Activated effector memory CD4-positive, alpha-beta T cell treated with anti-CD3 and anti-CD28 coated beads, Interleukin-2, amount 50 U/mL, for 16 hours (primary cell): Measurements from ENCODE around the gene IL36B.
A peak's percentile ranks its signal among the peaks of the same experiment; 100 is the strongest.
"Not testable (repeated sequence)": the region's sequence is repeated elsewhere in the genome, so short reads cannot be mapped to it uniquely, and the experiment has no call there.

Source experiments
- DNase-seq: peaks from one replicate; pipeline ENCODE4 v3.0.0-alpha.2; 2020

The IL36B gene

DNA sequence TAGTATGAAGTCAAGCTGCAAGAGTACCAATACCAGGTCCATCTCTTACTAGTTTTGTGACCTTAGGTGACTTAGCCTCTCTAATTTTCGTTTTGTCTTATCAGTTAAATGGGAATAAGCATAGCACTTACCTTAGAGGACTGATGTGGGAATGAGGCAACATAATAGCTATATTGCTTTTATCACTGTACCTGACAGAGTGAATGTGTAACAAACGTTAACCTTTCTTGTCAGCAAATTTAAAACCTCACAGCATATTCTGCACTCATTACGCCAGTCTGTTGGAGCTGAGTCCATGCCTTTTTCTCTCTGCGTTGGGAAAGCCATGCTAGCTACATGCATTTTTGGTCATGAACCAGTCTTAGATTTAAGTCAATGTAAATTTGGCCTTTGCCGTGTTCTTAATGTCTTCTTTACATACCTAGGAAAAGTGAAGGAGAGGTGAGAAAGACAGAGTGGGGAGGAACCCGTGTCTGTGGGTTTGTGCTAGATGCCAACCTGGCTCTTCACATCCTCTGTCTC, at the start of gene IL36B:
IL36B (minus strand) TSS at position 472 of the 522 bp plus-strand sequence.
- no peak for DNase-seq

DNA sequence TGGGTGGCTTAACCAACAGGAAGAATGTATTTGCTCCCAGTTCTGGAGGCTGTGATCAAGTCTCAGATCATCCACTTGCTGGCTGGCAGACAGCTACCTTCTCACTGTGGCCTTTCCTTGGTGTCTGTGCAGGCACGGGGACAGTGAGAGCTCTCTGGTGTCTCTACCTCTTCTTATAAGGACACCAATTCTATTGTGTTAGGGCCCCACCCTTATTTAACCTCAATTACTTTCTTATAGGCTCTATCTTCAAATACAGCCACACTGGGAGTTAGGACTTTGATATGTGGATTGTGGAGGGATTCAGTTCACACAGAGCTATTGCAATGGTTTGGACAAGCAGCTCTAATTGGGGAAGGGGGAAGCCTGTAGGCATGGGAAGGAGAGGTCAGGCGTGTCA, 49.5 kb upstream of the IL36B start:
- no peak for DNase-seq

DNA sequence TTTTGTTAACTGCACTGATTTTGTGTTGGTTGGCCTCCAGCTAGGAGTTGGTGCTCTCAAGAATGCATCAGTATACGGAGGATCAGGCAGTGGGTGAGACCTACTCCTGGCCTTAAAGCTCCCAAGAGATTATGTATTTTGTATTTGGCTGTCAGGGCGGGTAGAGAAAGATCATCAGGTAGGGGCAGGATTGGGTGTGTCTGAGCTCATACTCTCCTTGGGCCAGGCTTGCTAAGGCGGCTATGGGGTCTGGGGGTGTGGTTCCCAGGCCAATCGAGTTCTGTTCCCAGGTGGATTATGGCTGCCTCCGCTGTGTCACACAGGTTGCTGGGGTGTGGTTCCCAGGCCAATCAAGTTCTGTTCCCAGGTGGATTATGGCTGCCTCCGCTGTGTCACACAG, 45.9 kb upstream of the IL36B start:
- DNase-seq = no peak

DNA sequence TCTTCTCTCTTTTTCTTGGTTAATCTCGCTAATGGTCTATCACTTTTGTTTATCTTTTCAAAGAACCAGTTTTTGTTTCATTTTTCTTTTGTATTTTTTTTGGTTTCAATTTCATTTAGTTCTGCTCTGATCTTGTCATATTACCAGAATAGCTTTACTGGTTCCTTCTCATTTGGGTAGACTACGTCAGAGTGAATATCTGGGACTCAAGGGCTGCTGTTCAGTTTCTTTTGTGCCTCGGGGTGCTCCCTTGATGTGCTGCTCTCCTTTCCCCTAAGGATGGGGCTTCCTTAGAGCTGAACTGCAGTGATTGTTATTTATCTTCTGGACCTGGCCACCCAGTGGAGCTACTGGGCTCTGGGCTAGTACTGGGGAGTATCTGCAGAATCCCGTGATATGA, 45.4 kb upstream of the IL36B start:
- DNase-seq = peak; percentile 64

DNA sequence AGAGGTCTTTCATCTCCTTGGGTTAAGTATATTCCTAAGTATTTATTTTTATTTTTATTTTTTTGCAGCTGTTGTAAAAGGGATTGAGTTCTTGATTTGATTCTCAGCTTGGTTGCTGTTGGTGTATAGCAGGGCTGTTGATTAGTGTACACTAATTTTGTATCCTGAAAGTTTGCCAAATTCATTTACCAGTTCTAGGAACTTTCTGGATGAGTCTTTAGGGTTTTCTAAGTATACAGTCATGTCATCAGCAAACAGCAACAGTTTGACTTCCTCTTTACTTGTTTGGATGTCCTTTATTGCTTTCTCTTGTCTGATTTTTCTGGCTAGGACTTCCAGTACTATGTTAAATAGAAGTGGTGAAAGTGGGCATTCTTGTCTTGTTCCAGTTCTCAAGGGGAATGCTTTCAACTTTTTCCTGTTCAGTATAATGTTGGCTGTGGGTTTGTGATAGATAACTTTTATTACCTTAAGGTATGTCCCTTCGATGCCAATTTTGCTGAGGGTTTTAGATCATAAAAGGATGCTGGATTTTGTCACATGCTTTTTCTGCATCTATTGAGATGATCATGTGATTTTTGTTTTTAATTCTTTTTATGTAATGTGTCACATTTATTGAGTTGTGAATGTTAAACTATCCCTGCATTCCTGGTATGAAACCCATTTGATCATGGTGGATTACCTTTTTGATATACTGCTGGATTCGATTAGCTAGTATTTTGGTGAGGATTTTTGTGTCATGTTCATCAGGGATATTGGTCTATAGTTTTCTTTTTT, 44.4 kb upstream of the IL36B start:
- not testable (repeated sequence) for DNase-seq

DNA sequence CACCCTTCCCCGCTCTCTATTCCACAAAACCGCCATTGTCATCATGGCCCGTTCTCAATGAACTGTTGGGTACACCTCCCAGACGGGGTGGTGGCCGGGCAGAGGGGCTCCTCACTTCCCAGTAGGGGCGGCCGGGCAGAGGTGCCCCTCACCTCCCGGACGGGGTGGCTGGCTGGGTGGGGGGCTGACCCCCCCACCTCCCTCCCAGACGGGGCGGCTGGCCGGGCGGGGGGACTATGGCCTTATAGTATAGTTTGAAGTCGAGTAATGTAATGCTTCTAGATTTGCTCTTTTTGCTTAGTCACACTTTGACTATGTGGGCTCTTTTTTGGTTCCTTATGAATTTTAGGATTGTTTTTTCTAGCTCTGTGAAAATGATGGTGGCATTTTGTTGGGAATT, 43.6 kb upstream of the IL36B start:
- not testable (repeated sequence) for DNase-seq

DNA sequence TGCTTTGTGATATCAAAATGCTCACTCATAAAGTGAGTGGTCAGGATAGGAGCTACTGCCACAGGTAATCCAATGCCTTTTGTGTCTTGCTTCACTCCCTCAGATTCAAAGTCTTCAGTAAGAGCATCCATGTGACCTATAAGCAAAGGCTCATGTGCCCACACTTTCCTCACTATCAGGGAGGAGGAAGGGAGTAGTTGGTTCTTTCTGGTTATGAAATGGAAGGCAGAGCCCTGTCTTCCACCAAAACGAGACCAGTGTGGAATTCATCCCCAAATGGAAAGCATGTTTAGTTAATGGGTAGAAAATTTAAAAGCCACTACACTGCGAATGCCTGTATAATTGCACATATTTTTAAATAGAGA, 40.9 kb upstream of the IL36B start:
- no peak for DNase-seq

DNA sequence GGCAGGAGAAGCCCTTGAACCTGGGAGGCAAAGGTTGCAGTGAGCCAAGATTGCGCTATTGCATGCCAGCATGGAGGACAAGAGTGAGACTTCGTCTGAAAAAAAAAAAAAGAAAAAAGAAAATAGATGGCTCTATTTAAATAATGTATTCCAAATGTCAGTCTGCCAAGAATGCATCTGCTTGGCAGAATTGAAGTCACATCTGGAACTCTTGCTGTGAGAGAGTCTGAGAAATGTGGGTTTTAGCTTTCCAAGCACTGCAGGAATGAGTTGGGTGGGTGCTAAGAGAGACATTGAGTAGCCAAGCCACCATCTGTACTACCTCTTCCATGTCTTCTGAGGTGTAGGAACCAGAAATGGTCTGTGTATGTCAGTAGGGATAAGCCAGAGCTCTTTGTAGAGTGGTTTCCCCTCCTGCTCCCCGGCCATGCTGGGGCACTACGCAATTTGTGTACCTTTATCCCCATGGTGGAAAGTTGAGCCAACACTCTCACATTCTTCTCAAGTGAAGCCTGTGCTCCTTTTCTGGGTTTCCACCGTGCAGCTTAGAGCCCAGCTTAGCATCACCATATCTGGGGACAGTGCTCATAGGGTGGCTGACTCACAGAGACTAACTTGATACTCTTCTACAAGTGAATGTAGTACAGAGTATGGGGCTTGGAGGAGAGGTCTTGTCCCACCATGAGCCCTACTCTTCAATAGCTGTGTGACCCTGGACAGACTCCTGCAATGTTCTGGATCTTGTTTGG, 40.4 kb upstream of the IL36B start:
- no peak for DNase-seq

DNA sequence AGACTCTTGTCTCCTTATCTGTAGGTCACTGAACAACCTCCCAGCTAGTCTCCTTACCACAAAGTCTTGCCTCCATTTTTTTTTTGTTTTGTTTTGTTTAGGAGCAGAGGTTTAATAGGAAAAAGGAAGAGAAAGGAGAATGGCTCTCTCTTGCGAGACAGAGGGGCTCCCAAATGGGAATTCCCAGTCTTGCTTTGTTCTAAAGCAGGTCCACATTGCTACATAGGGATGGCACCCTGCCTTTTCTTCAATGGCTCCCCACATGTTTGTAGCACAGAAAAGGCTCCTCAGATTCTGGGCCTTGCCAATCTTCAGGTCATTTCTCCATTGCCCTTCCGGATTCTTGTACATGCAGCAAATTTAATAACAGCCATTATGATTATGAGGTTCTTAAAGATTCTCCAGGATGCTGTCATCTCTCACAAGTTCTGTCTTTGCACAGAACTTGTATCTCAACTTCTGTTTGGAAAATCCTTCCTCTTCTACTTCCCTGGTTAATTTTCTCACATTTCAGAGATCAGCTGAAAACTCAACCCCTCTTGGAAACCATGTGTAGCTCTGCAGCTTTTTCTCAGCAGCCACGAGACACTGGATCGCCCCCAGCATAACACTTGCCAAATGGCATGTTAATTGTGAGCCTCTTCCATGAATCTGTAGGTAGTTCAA, 38.7 kb upstream of the IL36B start:
- DNase-seq = no peak

DNA sequence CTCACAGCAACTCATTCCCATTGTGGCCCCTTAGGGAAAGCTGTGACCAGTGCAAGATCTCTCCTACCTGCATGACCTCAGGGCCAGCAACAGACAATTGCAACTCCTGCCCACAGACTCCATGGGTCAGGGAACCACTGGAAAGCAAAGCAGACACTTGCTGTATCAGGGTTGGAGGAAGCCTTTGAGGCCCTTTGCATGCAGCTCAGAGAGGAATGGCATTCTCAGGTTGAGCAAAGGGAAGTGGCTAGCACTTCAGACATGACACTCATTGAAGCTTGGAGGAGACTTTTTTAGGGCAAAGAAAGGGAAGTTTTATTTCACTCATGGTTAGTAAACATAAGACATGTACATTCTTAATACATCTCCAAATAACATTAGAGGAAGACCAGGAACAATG, 37.2 kb upstream of the IL36B start:
- no peak for DNase-seq

DNA sequence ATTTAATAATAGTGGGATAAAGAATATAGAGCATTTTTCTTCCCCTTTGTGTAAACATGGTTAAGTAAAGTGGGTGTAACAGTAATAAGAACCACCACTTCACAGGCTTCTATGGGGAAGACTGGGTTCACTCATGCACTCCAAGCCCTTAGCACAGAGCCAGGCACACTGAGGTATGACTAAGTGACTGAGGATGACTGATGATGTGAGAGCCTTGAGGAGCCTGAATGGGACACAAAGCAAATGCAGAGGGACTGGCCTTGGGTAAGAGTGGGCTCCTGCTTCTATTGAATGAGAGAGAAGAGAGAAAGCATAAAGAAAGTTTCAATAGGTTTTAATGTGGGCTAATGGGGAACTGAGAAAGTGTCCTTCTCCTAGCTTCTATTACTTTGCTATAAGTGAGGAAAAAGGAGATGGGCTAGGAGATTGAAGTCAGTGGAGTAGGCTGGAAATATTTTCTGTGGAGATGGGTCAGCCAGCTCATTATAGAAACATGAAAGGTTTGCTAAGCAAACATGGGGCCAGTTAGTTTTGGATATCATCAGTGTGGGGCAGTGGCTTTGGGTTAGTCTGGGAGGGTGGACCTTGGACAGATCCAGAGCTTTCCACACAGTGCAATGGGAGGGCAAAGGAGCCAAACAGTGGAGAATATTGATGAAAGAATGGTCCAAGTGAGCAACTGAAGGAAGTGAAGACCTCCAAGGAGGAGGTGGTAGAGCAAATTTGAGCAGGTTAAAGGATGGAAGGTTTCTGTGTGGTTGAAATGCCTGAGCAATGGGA, 35.7 kb upstream of the IL36B start:
- DNase-seq = no peak

DNA sequence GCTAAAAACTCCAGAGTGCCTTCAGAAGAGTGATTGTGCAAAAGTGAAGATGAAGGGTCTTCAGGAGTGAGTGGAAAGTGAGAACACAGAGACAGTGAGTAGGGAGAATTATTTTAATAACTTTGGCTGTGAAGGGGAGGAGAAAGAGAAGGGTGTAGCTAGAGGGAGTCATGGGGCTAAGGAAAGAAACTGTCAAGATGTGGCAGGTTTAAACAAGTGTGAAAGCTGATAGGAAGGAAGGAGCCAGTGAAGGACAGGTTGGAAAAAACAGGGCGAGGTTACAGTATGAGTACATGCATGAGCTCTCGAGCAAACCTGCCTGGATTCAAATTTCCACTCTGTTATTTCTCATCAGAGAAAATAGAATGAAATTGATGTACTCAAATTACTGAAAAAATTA, 32.9 kb upstream of the IL36B start:
- DNase-seq = no peak

DNA sequence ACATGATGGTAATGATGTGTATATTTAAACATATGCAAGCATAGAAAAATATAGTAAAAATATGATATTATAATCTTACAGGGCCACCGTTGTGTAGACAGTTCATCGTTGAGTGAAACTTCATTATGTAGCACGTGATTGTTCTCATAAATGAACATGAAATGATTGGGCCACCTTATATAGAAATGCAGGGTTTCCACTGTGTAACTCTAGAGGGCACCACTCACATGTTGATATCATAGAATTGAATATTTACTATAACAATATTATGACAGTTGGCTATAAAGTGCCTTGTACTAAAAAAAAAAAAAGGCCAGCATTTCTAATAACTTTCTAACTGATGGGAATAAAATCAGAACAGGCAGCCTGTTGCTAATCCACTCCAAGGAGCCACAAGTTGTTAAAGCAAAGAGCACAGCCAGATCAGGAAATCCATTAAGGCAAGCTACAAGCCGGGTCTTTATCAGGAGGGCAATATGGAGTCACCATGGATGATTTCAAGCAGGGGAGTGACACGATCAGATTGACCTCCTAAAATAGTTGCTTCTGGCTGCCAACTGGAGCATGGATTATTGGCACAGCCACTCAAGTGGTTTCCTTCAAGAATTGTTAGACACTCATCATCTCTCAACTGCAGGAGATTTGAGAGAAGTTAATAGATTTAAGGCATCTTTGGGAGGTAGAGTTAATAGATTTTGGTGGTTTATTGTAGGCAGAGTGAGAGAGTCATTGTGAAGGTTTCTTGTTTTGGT, 31.8 kb upstream of the IL36B start:
- DNase-seq = no peak

DNA sequence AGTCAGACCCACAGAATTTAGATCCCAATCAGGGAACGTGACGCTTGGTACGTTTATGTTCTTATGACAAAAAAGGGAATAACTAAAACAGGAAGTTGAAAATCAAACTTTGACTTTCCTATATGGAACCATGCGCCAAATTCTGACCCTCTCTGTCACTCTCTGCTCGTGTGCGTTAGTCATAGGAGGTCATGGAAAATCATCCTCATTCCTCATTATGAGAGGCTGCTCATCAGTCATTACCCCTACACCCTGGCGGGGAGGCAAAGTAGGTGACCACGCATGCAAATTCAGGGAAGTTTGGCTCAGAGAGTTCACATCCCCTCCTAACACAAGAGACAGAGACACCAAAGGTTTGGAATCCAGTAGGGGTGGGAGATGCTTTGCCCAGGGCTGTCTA, 30.6 kb upstream of the IL36B start:
- DNase-seq = no peak

DNA sequence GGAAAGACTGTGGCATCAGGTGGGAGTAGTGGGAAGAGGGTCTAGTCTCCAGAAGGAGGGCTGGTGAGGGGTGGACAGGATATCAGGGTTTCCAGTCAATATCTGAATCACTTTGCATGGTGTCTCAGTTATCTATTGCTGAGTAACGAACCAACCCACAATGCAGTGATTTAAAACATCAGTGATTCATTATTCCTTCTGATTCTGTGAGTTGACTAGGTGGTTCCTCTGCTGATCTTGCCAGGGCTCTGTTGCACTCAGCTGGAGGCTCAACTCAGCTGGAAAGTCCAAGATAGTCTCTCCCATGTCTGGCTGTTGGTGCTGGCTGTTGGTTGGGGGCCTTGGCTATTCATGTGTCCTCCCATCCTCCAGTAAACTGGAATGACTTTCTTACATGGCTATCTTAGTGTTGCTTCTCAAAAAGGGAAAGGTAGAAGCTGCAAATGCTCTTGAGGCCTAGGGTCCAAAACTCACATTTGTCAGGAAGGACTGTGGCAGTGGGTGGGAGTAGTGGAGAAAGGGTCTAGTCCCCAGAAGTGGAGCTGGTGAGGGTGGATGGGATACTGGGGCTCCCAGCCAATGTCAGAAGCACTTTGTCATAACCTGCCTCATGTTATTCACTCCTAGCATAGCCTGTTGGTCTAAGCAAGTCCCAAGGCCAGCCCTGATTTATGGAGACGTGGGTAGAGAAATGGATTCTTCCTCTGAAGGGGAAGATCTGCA, 29.0 kb upstream of the IL36B start:
- no peak for DNase-seq

DNA sequence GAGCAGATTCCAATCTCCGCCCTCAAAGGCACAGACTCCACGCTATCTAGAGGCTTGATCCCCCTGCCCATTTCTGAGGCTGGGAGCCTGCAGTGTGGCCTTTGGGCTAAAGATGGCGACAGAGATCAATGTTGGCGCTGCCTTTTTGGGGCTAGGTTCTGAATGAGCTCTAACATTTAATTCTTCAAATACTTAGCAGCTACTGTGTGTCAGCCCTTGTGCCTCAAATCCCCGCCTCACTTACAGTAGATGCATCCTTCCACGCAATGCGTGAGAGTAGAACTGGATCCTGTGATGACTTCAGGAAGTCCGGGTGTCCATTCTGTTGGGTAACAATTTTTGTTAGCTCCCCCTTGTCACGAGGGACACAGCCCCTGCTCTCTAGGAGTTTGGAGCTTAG, 27.5 kb upstream of the IL36B start:
- DNase-seq = peak; percentile 77

DNA sequence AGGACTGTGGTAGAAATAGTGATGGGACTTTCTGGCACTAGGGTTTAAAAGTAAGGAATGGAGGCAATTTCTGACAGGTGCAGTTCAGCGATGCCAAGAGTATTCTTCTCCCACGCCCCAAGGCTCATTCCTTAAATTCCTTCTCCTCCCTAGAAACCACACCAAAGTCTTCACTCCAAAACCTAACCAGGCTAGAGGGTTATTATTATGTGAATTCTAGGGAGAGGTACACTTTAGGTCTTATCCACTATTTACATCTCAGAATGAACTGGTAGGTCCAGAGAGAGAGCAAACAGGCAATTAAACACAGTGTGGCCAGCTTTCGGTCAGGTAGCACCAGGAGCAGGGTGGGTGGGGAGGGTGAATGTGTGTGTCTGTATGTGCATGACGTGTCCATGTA, 26.5 kb upstream of the IL36B start:
- no peak for DNase-seq

DNA sequence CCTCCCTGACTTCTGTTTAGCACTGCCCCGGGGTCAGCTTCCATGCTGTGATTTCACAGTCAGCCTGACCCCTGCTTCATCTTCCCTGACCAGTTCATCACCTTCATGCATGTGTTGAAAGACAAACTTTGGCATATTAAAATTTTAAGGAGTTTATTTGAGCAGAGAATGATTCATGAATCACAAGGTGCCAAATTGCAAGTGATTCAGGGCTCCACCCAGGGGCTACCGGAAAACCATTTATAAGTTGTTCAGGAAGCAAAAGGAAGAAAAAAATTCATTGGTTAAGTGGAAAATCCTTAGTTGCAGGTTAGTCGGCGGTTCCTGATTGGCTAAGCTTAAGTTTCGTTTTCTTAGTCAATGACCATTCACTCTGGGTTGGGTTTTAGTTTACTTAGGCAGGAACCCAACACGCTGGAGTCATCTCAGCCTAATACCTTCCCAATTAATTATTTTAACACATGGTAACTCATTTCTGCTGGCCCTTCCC, 25.7 kb upstream of the IL36B start:
- no peak for DNase-seq

DNA sequence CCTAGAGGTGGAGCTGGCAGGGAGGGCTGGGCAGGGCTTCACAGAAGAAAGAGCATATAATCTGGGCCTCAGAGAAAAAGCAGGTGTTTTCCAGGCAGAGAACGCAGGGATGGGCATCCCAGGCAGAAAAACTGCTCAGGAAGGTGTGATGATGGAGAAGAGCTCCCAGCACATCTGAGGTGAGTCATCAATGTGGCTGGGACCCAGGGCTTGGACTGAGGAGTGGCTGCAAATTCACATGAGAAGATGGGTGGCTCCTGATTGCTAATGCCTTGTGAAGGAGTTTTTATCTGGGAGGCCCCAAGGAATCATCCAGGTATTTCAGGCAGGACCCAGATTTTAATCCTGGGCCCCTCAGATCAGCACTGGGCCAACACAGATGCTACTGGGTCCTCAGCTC, 25.3 kb upstream of the IL36B start:
- no peak for DNase-seq

DNA sequence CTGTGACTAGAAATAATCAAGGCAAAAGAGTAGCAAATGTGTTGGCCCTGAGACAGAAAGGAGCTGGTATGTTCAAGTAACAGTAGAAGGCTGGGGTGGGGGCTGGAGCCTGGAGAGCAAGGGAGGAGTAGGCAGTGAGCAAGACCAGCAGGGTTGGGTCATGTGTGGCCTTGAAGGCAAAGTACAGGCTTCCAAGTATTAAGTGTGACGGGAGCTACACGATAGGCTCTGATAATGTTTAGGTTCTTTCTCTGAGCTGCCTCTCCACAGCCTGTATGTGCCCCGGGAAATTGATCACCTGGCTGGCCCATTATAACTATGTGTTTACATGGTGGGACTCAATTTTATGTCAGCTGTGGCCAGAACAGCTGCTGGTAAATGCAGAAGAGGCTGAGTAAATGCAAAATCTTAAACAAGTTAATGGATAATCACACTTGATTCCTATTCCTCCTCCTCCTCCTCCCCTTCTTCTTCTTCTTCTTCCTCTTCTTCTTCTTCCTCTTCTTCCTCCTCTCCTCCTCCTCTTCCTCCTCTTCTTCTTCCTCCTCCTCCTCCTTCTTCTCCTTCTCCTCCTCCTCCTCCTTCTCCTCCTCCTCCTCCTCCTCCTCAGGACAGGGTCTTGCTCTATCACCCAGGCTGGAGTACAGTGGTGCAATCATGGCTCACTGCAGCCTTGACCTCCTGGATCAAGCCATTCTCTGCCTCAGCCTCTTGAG, 24.4 kb upstream of the IL36B start:
- DNase-seq = no peak

DNA sequence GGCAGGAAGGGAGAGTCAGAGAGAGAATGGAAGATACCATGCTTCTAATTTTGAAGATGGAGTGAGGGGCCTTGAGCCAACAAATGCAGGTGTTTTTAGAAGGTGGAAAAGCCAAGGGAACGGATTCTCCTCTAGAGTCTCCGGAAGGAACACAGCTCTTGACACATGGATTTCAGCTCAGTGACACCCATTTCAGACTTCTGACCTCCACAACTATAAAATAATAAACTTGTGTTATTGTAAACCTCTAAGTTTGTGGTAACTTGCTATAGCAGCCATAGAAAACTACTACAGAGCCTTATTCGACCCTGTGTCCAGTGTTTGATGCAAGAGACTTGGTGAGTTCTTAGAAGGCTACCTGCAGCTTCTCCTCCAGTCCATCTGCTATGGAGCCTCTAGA, 22.9 kb upstream of the IL36B start:
- no peak for DNase-seq
